Fibroblast of pulmonary artery (primary cell): Measurements from ENCODE around the gene BCAR3.

Source experiments
- DNase-seq: peaks from one replicate; pipeline ENCODE4 v3.0.0-alpha.2; 2010; ENCODE audit warnings: low read depth
- H3K4me3 ChIP-seq: replicated peaks from 2 replicates; pipeline ENCODE4 v1.5.1; 2011; ENCODE audit warnings: low read depth, mild to moderate bottlenecking, control low read depth, low read length, moderate library complexity
- CTCF ChIP-seq: IDR thresholded peaks from 2 replicates; pipeline ENCODE4 v1.5.1; 2011; ENCODE audit warnings: mild to moderate bottlenecking, control low read depth, low read length, inconsistent platforms; ENCODE audit errors: missing control alignments

BCAR3 gene

DNA sequence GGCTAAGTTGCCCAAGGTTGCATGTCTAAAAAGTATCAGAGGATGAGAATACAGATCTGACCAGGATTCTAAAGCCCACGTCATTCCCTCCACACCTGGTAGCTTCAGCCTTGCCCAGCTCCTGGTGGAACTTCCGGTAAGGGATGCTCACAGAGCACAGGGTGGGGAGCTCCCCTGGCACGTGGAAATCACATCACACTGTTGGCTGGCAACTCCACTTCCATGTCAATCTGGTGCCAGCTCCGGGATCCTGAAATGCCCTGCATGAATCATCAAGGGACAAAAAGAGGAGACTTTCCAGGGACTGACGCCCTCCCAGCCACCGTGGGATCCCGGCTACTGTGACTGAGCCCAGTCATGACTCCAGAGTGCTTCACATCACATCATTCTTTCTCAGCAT is 12.4 kb upstream of the BCAR3 start:
- no peak for DNase-seq
- H3K4me3 ChIP-seq: no peak overlapping the region
- no peak for TF ChIP-seq CTCF

DNA sequence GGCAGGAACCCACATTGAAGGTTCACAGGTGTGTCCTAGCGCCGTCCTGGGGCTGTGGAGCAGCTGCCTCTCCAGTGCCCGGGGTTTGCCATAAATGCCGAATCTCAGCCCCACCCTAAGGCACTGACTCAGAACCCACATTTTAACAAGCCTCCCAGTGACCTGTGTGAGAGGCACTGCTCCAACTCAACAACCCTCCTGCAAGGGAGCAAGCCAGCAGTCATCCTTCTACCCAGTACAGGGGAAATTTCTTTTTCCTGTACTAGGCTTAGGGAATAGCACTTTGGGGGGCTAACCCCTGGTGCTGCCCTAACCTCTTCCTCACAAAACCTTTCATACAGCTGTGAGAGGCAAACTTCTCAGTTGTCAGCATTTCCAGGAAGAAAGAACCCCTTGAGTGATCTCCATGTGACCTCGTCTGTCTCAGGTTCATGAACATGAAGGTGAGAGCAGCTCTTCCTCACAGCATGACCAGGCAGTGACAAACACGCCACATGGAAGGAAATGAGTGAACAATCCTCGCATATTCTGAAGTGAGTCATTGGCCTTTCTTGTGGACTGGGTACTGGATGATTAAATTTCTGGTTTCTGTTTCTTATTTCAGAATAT is 11.4 kb upstream of the BCAR3 start:
- no peak for TF ChIP-seq CTCF
- DNase-seq: peak; percentile 68
- no peak overlapping the region for H3K4me3 ChIP-seq

- no peak for TF ChIP-seq CTCF
- DNase-seq: no peak
- H3K4me3 ChIP-seq: no peak overlapping the region
These were observed 10.8 kb upstream of the BCAR3 start for GRCh38 chr1:93692451-93692861.

DNA sequence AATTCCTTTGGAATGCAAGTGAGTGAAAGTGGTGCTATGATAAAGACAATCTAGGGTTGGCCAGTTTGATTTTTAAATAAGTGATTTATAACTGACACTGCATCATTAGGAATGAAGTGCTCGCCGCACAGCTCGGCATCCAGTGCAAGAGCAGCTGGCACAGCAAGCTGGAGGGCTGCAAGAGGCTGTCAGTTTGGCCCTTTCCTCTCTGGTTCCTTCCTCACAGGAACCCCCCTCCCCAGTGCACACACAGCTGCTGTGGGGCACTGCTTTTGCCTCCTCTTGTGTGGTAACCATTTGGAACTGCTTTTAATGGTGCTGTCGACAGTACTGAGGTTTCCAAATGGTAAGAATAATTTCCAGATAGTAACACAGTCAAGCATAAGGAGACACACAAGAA is 10.4 kb upstream of the BCAR3 start:
- no peak for DNase-seq
- H3K4me3 ChIP-seq: no peak overlapping the region

DNA sequence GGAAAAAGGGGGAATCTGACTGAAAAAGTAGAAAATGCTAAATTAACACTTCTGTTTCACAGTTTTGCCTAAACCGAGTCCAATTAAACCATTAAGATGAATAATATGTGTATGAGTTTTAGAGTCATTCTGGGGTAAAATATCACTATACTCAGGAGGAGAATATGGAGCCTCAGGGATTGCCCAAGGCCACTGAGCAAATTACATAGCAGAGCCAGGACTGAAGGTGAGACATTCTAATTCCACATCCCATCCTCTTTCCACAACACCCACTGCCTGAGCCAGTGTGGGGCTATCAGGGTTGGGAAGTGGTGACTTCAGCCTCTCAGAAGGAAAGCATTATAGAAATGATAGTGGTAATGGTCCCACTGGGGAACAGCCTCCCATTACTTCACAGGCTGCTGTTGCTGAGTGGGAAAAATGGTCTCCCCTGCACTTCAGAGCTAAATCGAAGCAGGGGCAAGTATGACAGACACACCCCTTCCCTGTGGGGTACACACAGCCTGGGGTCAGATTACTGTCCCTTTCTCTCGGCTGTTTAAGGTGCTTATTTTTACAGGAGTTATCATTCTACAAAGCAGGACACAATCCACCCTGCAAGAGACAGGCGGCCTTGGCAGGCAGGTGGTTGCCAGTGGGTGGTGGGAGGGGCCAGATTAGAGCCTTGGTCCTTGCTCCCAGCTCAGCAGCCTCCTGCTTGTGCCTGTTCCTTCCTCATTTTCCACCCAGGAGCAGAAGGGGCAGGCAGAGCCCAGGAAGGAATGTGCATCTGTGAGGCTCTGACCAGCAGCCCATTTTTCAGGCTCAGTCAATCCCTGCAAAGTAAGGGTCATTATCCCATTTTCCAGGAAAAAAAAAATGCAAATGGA is 9.5 kb upstream of the BCAR3 start:
- H3K4me3 ChIP-seq: no peak overlapping the region
- DNase-seq: no peak

More for the DNA sequence above, 10.4 kb upstream of the BCAR3 start:
- TF ChIP-seq CTCF: no peak

GRCh38 chr1:93690341-93690740 is 8.7 kb upstream of the BCAR3 start:
- DNase-seq: no peak
- no peak overlapping the region for H3K4me3 ChIP-seq
- no peak for TF ChIP-seq CTCF

More for the DNA sequence above, 9.5 kb upstream of the BCAR3 start:
- no peak for TF ChIP-seq CTCF
